Subcutaneous adipose tissue (tissue), 4 donors: ENCODE results near the gene DSC2. TPM values are rescaled to one million over a fixed set of nuclear protein-coding genes. Genes with fewer than 3 reads are reported as not detected.

Source experiments
- total RNA-seq, 4 donors: library from RNA; depleted of rRNA; stranded (reverse); fragments of >200 nt; gene quantifications; one replicate each; pipeline ENCODE4 v1.1.0, GENCODE V29; 2016
- TF ChIP-seq, protein P1 (sequence below): fragments of 450-650 bp; IDR thresholded peaks from one replicate; pipeline ENCODE4 v1.5.1; 2016; ENCODE audit warnings: low read depth, mild to moderate bottlenecking, control low read depth, antibody characterized with exemption, moderate library complexity

The DSC2 gene
- total RNA-seq, 4 donors from 2014 or later, result 10.6 to 18.2 (median 13.3) TPM

DNA sequence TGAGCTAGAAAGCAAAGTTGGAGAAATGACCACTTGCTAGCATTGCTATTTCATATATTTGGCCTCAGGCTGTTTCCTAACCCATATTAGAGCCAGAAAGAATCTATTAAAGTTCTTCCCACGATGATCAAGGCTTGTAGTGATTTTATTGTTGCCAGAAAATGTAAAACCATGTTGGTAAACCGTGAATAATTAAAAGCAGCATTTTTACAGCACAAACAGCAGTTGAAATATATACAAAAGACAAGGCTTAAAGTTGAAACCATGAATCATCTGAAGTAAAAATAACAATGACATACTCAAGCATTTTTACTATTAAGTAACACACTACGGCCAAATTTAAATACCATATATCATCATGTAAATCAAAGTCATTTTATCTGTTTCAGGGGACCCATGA lies 32.0 kb downstream of the DSC2 start:
- TF ChIP-seq, protein P1, sequence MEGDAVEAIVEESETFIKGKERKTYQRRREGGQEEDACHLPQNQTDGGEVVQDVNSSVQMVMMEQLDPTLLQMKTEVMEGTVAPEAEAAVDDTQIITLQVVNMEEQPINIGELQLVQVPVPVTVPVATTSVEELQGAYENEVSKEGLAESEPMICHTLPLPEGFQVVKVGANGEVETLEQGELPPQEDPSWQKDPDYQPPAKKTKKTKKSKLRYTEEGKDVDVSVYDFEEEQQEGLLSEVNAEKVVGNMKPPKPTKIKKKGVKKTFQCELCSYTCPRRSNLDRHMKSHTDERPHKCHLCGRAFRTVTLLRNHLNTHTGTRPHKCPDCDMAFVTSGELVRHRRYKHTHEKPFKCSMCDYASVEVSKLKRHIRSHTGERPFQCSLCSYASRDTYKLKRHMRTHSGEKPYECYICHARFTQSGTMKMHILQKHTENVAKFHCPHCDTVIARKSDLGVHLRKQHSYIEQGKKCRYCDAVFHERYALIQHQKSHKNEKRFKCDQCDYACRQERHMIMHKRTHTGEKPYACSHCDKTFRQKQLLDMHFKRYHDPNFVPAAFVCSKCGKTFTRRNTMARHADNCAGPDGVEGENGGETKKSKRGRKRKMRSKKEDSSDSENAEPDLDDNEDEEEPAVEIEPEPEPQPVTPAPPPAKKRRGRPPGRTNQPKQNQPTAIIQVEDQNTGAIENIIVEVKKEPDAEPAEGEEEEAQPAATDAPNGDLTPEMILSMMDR, result no peak

DNA sequence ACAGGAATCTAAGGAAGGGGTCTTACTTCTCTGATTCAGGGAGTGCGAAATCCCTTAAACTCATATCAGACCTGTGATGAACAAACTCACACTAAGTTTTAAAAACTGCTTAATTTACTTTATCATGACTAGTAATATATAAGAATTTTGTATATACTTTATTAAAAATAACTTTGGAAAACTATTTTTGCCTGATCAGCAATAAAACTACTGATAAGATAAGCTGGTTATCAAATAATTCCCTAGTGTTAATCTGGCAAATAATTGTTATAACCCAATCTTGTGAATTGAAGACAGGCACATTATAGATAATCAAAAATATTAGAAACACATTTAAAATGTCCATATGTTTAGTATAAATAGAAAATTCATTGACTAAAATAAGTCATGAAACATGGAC lies 36.0 kb downstream of the DSC2 start:
- TF ChIP-seq, protein P1, result no peak

GRCh38 chr18:31065036-31065773 lies 37.0 kb downstream of the DSC2 start:
- TF ChIP-seq, protein P1, result no peak

DNA sequence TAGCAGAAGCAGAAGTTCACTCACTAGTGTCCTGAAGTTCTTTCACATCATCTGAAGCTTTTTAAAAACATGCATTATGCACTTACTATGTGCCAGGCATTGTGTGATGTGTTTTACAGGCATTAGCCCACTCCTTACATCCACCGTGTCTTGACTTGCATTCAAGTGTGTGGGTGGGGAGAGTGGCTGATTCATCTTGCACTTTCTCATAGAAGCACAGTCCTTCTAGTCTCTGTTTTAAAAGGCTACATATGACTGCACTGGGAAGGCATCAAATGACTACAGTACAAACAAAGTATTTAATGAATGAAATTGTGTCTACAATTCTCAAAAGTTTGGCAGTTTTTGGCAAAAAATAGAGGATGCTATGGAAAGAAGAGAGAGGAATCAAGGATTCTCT lies 38.1 kb downstream of the DSC2 start:
- TF ChIP-seq, protein P1, result no peak

GRCh38 chr18:31061945-31062344 lies 40.3 kb downstream of the DSC2 start:
- TF ChIP-seq, protein P1, result no peak

DNA sequence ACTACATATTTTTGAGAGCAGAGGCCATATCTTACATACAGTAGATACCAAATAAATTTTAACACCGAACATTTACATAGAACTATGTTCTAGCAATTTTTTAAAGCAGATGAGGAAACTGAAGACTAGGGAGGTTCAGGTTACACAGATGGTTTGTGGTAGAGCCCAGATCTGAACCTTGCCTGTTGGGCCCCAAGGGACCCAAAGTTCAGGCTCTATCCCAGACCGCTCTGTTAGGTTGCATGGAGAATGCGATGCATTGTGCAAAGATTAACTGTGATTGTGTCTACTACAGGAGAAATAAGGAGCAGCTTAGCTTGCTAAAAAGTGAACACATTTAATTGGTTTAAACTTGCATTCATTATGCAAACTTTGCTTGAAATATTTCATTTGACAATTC lies 43.3 kb downstream of the DSC2 start:
- TF ChIP-seq, protein P1, result no peak

- TF ChIP-seq, protein P1, result no peak
These were observed 44.3 kb downstream of the DSC2 start for GRCh38 chr18:31057917-31058316.
